Activated CD8-positive, alpha-beta T cell treated with anti-CD3 and anti-CD28 coated beads, Interleukin-2, amount 10 ng/mL, durations not matched to agents 7 days and 5 days (primary cell): Measurements from ENCODE around the gene NFIA. TPM values are rescaled to one million over a fixed set of nuclear protein-coding genes. Genes with fewer than 3 reads are reported as not detected.

Source experiments
- ATAC-seq: fragments of 150-1000 bp; cut with Tn5 transposase; one replicate; pipeline ENCODE4 v1.10.0; 2021; ENCODE audit warnings: moderate library complexity
- CTCF ChIA-PET: fragments of 350-600 bp; sonication (Branson Sonifier 250); formaldehyde crosslinking; loops from one replicate; lab custom pipeline; 2021; ENCODE audit warnings: antibody characterized with exemption; lab: Charles Lee
- POLR2A ChIA-PET: fragments of 350-600 bp; sonication (Branson Sonifier 250); formaldehyde crosslinking; loops from one replicate; lab custom pipeline; 2021; ENCODE audit warnings: antibody characterized with exemption; lab: Charles Lee
- DNase-seq: peaks from one replicate; pipeline ENCODE4 v3.0.0-alpha.2; 2020
- H3K27ac Mint-ChIP-seq: one replicate; pipeline ENCODE4 v1.8.0; 2021; ENCODE audit warnings: mild to moderate bottlenecking, mixed read lengths
- H3K27me3 Mint-ChIP-seq: one replicate; pipeline ENCODE4 v1.8.0; 2021; ENCODE audit warnings: low read depth, mixed read lengths
- H3K36me3 Mint-ChIP-seq: one replicate; pipeline ENCODE4 v1.8.0; 2021; ENCODE audit warnings: low read depth, mixed read lengths
- H3K4me1 Mint-ChIP-seq: one replicate; pipeline ENCODE4 v1.8.0; 2021; ENCODE audit warnings: low read depth, mixed read lengths
- H3K4me3 Mint-ChIP-seq: one replicate; pipeline ENCODE4 v1.8.0; 2021; ENCODE audit warnings: mild to moderate bottlenecking, mixed read lengths
- H3K9me3 Mint-ChIP-seq: one replicate; pipeline ENCODE4 v1.8.0; 2022; ENCODE audit warnings: mixed read lengths; ENCODE audit not compliant: insufficient read depth
- total RNA-seq, 2 experiments: library from RNA; stranded (reverse); gene quantifications; one replicate each; pipeline ENCODE4 v1.2.3, GENCODE V29; 2021

The NFIA gene
- total RNA-seq, 2 experiments from 2014 or later = 0.66 to 0.78 TPM

- Mint-ChIP-seq H3K4me3 (no peak overlapping the region), H3K27ac (no peak overlapping the region), H3K27me3 (peaks cover 2% of the 10 kb centered on the region), H3K36me3 (no peaks in the 10 kb centered on the region), H3K4me1 (no peaks in the 10 kb centered on the region), H3K9me3 (no peaks in the 10 kb centered on the region)
- CTCF ChIA-PET = no interaction called here
- ATAC-seq (no peak), DNase-seq (no peak)
- POLR2A ChIA-PET = no interaction called here
Observed at GRCh38 chr1:61111084-61112004, 29.0 kb downstream of the NFIA start.

- DNase-seq (no peak), ATAC-seq (no peak)
- no peak overlapping the region for H3K4me3 Mint-ChIP-seq
- CTCF ChIA-PET = interaction anchor here (1.0 kb wide), 1 partner anchor 64 kb away, joined by 3 read pairs; no protein-coding TSS in a partner anchor
- peaks cover 5% of the 10 kb centered on the region for H3K27me3 Mint-ChIP-seq
- POLR2A ChIA-PET = no interaction called here
- no peaks in the 10 kb centered on the region for H3K4me1 Mint-ChIP-seq
- H3K36me3 Mint-ChIP-seq = no peaks in the 10 kb centered on the region
- no peaks in the 10 kb centered on the region for H3K9me3 Mint-ChIP-seq
- no peak overlapping the region for H3K27ac Mint-ChIP-seq
Observed at GRCh38 chr1:61114178-61114870, 32.0 kb downstream of the NFIA start.

- Mint-ChIP-seq H3K9me3 (no peaks in the 10 kb centered on the region), H3K36me3 (no peaks in the 10 kb centered on the region), H3K27me3 (peaks cover 5% of the 10 kb centered on the region), H3K27ac (no peak overlapping the region), H3K4me3 (no peak overlapping the region), H3K4me1 (no peaks in the 10 kb centered on the region)
- ChIA-PET POLR2A (no interaction called here), CTCF (no interaction called here)
- ATAC-seq (no peak), DNase-seq (no peak)
Observed at GRCh38 chr1:61115436-61115835, 33.1 kb downstream of the NFIA start.

GRCh38 chr1:61116421-61116820 lies 34.1 kb downstream of the NFIA start:
- Mint-ChIP-seq H3K4me1 (no peaks in the 10 kb centered on the region), H3K36me3 (no peaks in the 10 kb centered on the region), H3K4me3 (no peak overlapping the region), H3K27ac (no peak overlapping the region), H3K9me3 (no peaks in the 10 kb centered on the region), H3K27me3 (peaks cover 5% of the 10 kb centered on the region)
- ATAC-seq = no peak
- no peak for DNase-seq
- POLR2A ChIA-PET = no interaction called here
- CTCF ChIA-PET = no interaction called here

- Mint-ChIP-seq H3K4me3 (no peak overlapping the region), H3K4me1 (no peaks in the 10 kb centered on the region), H3K9me3 (no peaks in the 10 kb centered on the region), H3K36me3 (no peaks in the 10 kb centered on the region), H3K27me3 (peaks cover 5% of the 10 kb centered on the region), H3K27ac (no peak overlapping the region)
- ChIA-PET POLR2A (no interaction called here), CTCF (no interaction called here)
- DNase-seq (no peak), ATAC-seq (no peak)
Observed at GRCh38 chr1:61117283-61117682, 34.9 kb downstream of the NFIA start.

- Mint-ChIP-seq H3K27ac (no peak overlapping the region), H3K4me3 (no peak overlapping the region), H3K27me3 (peaks cover 5% of the 10 kb centered on the region), H3K9me3 (no peaks in the 10 kb centered on the region), H3K4me1 (no peaks in the 10 kb centered on the region), H3K36me3 (no peaks in the 10 kb centered on the region)
- no peak for ATAC-seq
- no peak for DNase-seq
- ChIA-PET CTCF (interaction anchor here (0.8 to 1.5 kb wide), 3 partner anchors 39 to 68 kb away, joined by 3 to 4 read pairs (median 3); no protein-coding TSS in a partner anchor), POLR2A (no interaction called here)
Observed at GRCh38 chr1:61119085-61119484, 36.7 kb downstream of the NFIA start.

GRCh38 chr1:61120246-61120840 lies 38.0 kb downstream of the NFIA start:
- no peak overlapping the region for H3K27ac Mint-ChIP-seq
- POLR2A ChIA-PET = no interaction called here
- H3K9me3 Mint-ChIP-seq = no peaks in the 10 kb centered on the region
- no peak for ATAC-seq
- H3K4me3 Mint-ChIP-seq = no peak overlapping the region
- no peaks in the 10 kb centered on the region for H3K36me3 Mint-ChIP-seq
- no peak for DNase-seq
- H3K27me3 Mint-ChIP-seq = peaks cover 5% of the 10 kb centered on the region
- CTCF ChIA-PET = interaction anchor here (1.0 kb wide), 1 partner anchor 468 kb away, joined by 3 read pairs; no protein-coding TSS in a partner anchor
- no peaks in the 10 kb centered on the region for H3K4me1 Mint-ChIP-seq

- Mint-ChIP-seq H3K27me3 (peaks cover 4% of the 10 kb centered on the region), H3K27ac (no peak overlapping the region), H3K9me3 (no peaks in the 10 kb centered on the region), H3K36me3 (no peaks in the 10 kb centered on the region), H3K4me3 (no peak overlapping the region), H3K4me1 (no peaks in the 10 kb centered on the region)
- ChIA-PET POLR2A (no interaction called here), CTCF (interaction anchor here (1.0 kb wide), 1 partner anchor 468 kb away, joined by 3 read pairs; no protein-coding TSS in a partner anchor)
- DNase-seq (no peak), ATAC-seq (no peak)
Observed at GRCh38 chr1:61120998-61121397, 38.6 kb downstream of the NFIA start.

- Mint-ChIP-seq H3K9me3 (no peaks in the 10 kb centered on the region), H3K27ac (no peak overlapping the region), H3K27me3 (peaks cover 4% of the 10 kb centered on the region), H3K36me3 (no peaks in the 10 kb centered on the region), H3K4me3 (no peak overlapping the region), H3K4me1 (no peaks in the 10 kb centered on the region)
- ChIA-PET POLR2A (no interaction called here), CTCF (interaction anchor here (1.4 kb wide), 1 partner anchor 72 kb away, joined by 4 read pairs; no protein-coding TSS in a partner anchor)
- DNase-seq = no peak
- no peak for ATAC-seq
Observed at GRCh38 chr1:61121631-61122030, 39.3 kb downstream of the NFIA start.

- ChIA-PET CTCF (interaction anchor here (1.4 kb wide), 1 partner anchor 73 kb away, joined by 4 read pairs; no protein-coding TSS in a partner anchor), POLR2A (no interaction called here)
- Mint-ChIP-seq H3K27me3 (peaks cover 4% of the 10 kb centered on the region), H3K4me1 (no peaks in the 10 kb centered on the region), H3K27ac (no peak overlapping the region), H3K9me3 (no peaks in the 10 kb centered on the region), H3K36me3 (no peaks in the 10 kb centered on the region), H3K4me3 (no peak overlapping the region)
- ATAC-seq = no peak
- DNase-seq = no peak
Observed at GRCh38 chr1:61122389-61122788, 40.0 kb downstream of the NFIA start.

- ChIA-PET CTCF (interaction anchor here (0.8 to 1.3 kb wide), 2 partner anchors 11 to 74 kb away, joined by 3 read pairs; no protein-coding TSS in a partner anchor), POLR2A (no interaction called here)
- H3K27ac Mint-ChIP-seq = no peak overlapping the region
- no peaks in the 10 kb centered on the region for H3K36me3 Mint-ChIP-seq
- peaks cover 4% of the 10 kb centered on the region for H3K27me3 Mint-ChIP-seq
- H3K9me3 Mint-ChIP-seq = no peaks in the 10 kb centered on the region
- DNase-seq = no peak
- no peak overlapping the region for H3K4me3 Mint-ChIP-seq
- no peak for ATAC-seq
- H3K4me1 Mint-ChIP-seq = no peaks in the 10 kb centered on the region
Observed at GRCh38 chr1:61123326-61123725, 41.0 kb downstream of the NFIA start.
